ENCODE measurements around the gene AVPR2.
A peak's percentile ranks its signal among the peaks of the same experiment; 100 is the strongest.

Gene AVPR2

DNA sequence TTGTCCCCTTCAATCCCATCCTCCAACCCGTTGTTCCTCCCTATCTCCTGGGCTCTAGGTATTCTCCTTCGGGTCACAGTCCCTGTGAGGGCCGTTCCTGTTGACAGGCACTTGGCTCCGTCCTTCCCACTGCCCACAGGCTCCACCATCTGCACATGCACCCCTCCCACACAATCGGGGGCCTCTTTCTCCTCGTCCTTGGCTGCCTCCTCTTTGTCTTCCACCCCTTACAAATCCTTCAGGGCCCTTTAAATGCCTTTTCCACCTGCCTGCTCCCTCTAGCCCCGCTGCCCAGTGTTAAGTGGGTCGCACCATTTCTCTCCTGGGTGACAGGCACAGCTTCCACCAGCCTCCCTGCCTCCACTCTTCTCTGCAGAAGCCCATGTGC, 2.7 kb upstream of the AVPR2 start:
- peaks cover 12% of the 10 kb centered on the region for H3K27me3 ChIP-seq (ENCODE audit: control insufficient read depth, insufficient read depth, low read length)
- no peak overlapping the region for H3K4me3 ChIP-seq (ENCODE audit: low read length)
- no peaks in the 10 kb centered on the region for H3K4me1 ChIP-seq (ENCODE audit: control insufficient read depth, insufficient read depth, low read length)
- H3K27ac ChIP-seq (ENCODE audit: low read depth, low read length): no peak overlapping the region
- no peak overlapping the region for H3K9ac ChIP-seq (ENCODE audit: low read length)
- H3K36me3 ChIP-seq (ENCODE audit: control insufficient read depth, insufficient read depth, low read length): no peaks in the 10 kb centered on the region

DNA sequence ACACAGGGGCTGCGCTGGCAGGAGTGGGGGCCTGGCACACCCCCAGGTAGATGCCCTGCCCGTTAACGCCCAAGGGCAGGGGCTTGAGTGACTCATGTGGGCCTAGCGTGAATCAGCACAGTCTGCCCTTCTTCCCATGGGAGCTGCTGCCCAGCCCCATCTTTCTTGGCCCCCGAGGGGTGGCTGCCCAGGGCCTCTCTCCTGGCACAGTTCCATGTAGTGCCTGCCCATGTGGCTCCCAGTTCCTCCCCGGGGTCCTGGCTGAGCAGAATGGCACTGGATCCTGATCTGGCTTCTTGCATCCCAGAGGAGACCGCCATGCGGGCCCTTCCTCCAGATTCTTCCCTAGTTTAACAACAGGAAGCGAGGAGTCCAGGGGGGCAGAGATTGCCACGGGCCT, 2.1 kb upstream of the AVPR2 start:
- Histone ChIP-seq H3K27ac (ENCODE audit: low read depth, low read length) (no peak overlapping the region), H3K4me3 (ENCODE audit: low read length) (no peak overlapping the region), H3K4me1 (ENCODE audit: control insufficient read depth, insufficient read depth, low read length) (no peaks in the 10 kb centered on the region), H3K9ac (ENCODE audit: low read length) (no peak overlapping the region), H3K36me3 (ENCODE audit: control insufficient read depth, insufficient read depth, low read length) (no peaks in the 10 kb centered on the region), H3K27me3 (ENCODE audit: control insufficient read depth, insufficient read depth, low read length) (peaks cover 12% of the 10 kb centered on the region)

DNA sequence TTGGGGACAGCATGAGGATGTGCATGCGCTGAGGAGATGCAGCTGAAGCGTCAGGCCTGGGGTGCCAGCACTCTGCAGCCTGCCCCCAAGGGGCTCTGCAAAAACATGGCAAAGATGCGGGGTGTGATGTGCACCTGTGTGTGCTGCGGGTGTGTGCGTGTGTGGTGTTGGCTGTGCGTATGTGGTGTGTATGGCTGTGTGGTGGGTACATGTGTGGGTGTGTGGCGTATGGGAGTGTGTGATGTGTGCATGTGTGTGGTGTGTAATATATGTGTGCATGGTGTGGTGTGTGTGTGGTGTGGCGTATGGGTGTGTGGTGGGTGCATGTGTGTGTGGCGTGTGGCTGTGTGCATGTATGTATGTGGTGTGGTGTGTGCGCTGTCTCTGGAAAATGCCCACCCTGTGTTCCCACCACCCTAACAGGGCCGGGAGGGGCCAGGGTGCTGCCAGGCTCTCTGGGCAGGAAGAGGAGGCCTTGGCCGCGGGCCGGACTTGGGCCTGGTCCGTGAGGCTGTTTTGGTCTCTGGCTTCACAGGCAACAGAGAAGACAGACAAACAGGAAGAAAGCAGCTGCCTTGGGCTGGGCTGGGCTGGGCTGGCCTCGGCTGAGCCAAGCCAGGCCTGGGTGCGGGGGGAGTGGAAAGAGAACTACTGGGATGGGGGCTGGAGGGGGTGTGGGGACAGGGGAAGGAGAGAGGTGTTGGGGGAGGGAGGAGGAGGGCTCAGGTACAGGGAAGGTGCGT, 1.1 kb upstream of the AVPR2 start:
- H3K4me3 ChIP-seq (ENCODE audit: low read length): no peak overlapping the region
- H3K9ac ChIP-seq (ENCODE audit: low read length): no peak overlapping the region
- peak overlapping the region; percentile 15 for H3K27ac ChIP-seq (ENCODE audit: low read depth, low read length)
- peaks cover 9% of the 10 kb centered on the region for H3K27me3 ChIP-seq (ENCODE audit: control insufficient read depth, insufficient read depth, low read length)
- no peaks in the 10 kb centered on the region for H3K36me3 ChIP-seq (ENCODE audit: control insufficient read depth, insufficient read depth, low read length)
- no peaks in the 10 kb centered on the region for H3K4me1 ChIP-seq (ENCODE audit: control insufficient read depth, insufficient read depth, low read length)

DNA sequence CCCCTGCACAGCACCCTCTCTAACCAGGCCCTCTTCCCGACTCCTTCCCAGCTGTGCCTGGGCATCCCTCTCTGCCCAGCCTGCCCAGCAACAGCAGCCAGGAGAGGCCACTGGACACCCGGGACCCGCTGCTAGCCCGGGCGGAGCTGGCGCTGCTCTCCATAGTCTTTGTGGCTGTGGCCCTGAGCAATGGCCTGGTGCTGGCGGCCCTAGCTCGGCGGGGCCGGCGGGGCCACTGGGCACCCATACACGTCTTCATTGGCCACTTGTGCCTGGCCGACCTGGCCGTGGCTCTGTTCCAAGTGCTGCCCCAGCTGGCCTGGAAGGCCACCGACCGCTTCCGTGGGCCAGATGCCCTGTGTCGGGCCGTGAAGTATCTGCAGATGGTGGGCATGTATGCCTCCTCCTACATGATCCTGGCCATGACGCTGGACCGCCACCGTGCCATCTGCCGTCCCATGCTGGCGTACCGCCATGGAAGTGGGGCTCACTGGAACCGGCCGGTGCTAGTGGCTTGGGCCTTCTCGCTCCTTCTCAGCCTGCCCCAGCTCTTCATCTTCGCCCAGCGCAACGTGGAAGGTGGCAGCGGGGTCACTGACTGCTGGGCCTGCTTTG, 1.1 kb downstream of the AVPR2 start:
- Histone ChIP-seq H3K9ac (ENCODE audit: low read length) (no peak overlapping the region), H3K27ac (ENCODE audit: low read depth, low read length) (no peak overlapping the region), H3K4me3 (ENCODE audit: low read length) (no peak overlapping the region), H3K36me3 (ENCODE audit: control insufficient read depth, insufficient read depth, low read length) (no peaks in the 10 kb centered on the region), H3K4me1 (ENCODE audit: control insufficient read depth, insufficient read depth, low read length) (no peaks in the 10 kb centered on the region), H3K27me3 (ENCODE audit: control insufficient read depth, insufficient read depth, low read length) (peaks cover 9% of the 10 kb centered on the region)

DNA sequence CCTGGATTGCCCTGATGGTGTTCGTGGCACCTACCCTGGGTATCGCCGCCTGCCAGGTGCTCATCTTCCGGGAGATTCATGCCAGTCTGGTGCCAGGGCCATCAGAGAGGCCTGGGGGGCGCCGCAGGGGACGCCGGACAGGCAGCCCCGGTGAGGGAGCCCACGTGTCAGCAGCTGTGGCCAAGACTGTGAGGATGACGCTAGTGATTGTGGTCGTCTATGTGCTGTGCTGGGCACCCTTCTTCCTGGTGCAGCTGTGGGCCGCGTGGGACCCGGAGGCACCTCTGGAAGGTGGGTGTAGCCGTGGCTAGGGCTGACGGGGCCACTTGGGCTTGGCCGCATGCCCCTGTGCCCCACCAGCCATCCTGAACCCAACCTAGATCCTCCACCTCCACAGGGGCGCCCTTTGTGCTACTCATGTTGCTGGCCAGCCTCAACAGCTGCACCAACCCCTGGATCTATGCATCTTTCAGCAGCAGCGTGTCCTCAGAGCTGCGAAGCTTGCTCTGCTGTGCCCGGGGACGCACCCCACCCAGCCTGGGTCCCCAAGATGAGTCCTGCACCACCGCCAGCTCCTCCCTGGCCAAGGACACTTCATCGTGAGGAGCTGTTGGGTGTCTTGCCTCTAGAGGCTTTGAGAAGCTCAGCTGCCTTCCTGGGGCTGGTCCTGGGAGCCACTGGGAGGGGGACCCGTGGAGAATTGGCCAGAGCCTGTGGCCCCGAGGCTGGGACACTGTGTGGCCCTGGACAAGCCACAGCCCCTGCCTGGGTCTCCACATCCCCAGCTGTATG, 1.8 kb downstream of the AVPR2 start:
- no peak overlapping the region for H3K4me3 ChIP-seq (ENCODE audit: low read length)
- H3K4me1 ChIP-seq (ENCODE audit: control insufficient read depth, insufficient read depth, low read length): no peaks in the 10 kb centered on the region
- H3K27ac ChIP-seq (ENCODE audit: low read depth, low read length): no peak overlapping the region
- H3K9ac ChIP-seq (ENCODE audit: low read length): no peak overlapping the region
- H3K27me3 ChIP-seq (ENCODE audit: control insufficient read depth, insufficient read depth, low read length): peaks cover 9% of the 10 kb centered on the region
- H3K36me3 ChIP-seq (ENCODE audit: control insufficient read depth, insufficient read depth, low read length): no peaks in the 10 kb centered on the region

DNA sequence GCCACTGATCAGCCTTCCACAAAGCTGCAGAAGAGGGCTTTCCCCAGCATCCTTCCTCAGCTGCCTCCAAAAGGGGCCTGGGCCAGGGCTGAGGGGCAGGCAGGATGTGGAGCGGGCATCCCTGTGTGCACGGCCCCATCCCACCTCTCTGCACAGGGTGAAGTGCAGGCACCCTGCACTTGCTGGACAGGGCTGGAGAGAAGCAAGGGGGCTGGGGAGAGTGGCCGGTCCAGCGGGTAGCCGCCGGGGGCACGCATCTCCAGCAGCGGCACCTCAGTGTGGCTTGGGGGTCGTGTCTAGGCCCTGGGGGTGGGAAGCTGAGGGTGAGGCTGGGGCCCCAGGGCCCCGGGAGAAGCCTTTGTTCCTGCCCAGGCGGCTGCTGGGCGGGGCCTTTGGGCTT, 3.0 kb downstream of the AVPR2 start:
- peaks cover 9% of the 10 kb centered on the region for H3K27me3 ChIP-seq (ENCODE audit: control insufficient read depth, insufficient read depth, low read length)
- H3K36me3 ChIP-seq (ENCODE audit: control insufficient read depth, insufficient read depth, low read length): no peaks in the 10 kb centered on the region
- no peaks in the 10 kb centered on the region for H3K4me1 ChIP-seq (ENCODE audit: control insufficient read depth, insufficient read depth, low read length)
- H3K9ac ChIP-seq (ENCODE audit: low read length): no peak overlapping the region
- H3K4me3 ChIP-seq (ENCODE audit: low read length): no peak overlapping the region
- H3K27ac ChIP-seq (ENCODE audit: low read depth, low read length): no peak overlapping the region

DNA sequence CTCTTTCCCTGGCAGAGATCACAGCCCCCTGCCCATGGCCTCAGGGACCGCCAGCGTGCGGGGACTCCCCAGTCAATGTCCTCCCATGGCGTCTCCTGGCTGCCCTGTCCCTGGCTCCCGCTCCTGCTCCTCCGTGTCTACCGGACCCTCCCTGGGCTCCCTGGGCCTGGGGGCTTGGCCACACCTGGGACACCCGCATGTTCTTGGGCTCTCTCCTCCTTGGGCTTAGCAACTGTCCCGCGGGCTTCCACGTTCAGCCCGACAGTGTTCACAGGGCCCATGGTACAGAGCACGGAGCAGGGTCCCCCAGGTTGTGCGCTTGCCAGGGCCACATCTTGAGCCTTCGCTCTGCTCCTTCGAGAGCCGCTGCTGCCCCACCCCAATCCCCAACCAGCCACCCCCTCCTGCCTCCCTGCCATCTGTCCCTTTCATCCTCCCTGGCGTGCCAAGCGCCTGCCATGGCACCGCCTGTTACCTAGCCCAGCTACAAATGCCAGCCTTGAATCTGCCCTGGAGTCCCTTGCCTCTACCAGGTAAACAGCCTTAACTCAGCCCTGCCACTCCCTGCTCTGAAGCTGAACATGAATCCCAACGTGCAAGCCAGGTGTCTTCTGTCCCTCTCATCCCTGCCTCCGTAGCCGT, 3.9 kb downstream of the AVPR2 start:
- no peak overlapping the region for H3K9ac ChIP-seq (ENCODE audit: low read length)
- H3K4me1 ChIP-seq (ENCODE audit: control insufficient read depth, insufficient read depth, low read length): no peaks in the 10 kb centered on the region
- H3K36me3 ChIP-seq (ENCODE audit: control insufficient read depth, insufficient read depth, low read length): no peaks in the 10 kb centered on the region
- H3K4me3 ChIP-seq (ENCODE audit: low read length): no peak overlapping the region
- H3K27me3 ChIP-seq (ENCODE audit: control insufficient read depth, insufficient read depth, low read length): peaks cover 7% of the 10 kb centered on the region
- no peak overlapping the region for H3K27ac ChIP-seq (ENCODE audit: low read depth, low read length)

DNA sequence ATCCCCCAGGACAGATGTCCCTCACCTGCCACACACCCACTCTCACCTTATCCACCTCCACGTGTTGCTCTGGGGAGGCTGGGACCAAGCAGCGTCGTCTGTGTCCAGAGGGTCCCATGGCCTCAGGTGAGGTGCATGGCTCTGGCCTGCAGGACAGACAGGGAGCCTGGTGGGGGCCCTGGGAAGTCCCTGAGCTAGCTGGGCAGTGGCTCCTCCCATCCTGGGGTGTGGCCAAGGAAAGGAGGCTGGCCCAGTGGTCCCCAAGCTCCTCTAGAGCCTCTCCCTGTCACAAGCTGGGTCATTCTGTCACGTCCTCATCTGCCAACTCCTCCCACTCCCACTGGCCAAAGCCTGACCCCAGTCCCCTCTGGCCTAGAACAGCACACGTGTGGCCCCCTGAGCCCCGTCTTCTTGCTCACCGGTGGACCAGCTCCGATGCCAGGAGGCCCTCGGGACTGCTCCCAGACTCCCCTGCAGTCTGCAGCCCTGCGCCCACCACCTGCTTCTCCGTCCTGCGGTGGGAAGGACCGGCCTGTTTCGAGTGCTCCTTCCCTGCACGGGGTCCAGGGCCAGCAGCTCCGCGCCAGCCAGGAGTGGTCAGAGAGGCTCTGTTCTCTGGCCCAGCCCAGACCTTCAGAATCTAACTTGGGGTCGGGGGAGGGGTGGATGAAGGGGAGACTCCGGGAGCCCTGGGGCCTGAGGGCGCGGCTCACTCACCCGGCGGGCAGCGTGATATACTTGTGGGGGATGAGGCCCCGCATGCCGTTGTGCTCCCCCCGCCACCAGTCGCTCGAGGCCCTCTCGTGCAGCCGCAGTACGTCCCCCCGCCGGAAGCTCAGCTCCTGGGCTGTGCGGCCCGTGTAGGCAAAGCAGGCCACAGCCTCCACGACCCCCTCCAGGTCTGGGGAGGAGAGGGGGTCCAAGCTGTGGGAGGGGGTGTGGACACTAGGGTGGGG, 4.8 kb downstream of the AVPR2 start:
- Histone ChIP-seq H3K4me1 (ENCODE audit: control insufficient read depth, insufficient read depth, low read length) (no peaks in the 10 kb centered on the region), H3K27ac (ENCODE audit: low read depth, low read length) (no peak overlapping the region), H3K27me3 (ENCODE audit: control insufficient read depth, insufficient read depth, low read length) (peaks cover 9% of the 10 kb centered on the region), H3K9ac (ENCODE audit: low read length) (no peak overlapping the region), H3K36me3 (ENCODE audit: control insufficient read depth, insufficient read depth, low read length) (no peaks in the 10 kb centered on the region), H3K4me3 (ENCODE audit: low read length) (no peak overlapping the region)

DNA sequence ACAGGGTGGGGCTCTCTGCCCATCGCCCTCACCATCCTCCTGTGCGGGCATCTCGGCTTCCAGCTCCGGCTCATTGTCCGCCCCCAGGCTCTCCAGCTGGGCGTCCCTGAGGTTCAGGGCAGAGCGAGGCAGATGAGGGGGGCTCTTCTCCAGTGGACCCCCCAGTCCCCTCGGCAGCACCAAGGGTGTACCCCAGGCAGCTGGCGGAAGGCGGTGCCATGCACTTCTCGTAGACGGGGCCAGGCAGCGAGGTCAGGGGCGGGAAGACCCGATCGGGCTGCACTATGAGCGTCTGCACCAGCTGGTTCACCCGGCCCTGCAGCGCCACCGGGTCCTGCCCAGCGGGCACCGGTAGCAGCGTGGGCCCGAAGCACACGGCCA, 5.5 kb downstream of the AVPR2 start:
- H3K27me3 ChIP-seq (ENCODE audit: control insufficient read depth, insufficient read depth, low read length): peaks cover 9% of the 10 kb centered on the region
- H3K9ac ChIP-seq (ENCODE audit: low read length): no peak overlapping the region
- no peak overlapping the region for H3K27ac ChIP-seq (ENCODE audit: low read depth, low read length)
- no peaks in the 10 kb centered on the region for H3K36me3 ChIP-seq (ENCODE audit: control insufficient read depth, insufficient read depth, low read length)
- no peaks in the 10 kb centered on the region for H3K4me1 ChIP-seq (ENCODE audit: control insufficient read depth, insufficient read depth, low read length)
- no peak overlapping the region for H3K4me3 ChIP-seq (ENCODE audit: low read length)

DNA sequence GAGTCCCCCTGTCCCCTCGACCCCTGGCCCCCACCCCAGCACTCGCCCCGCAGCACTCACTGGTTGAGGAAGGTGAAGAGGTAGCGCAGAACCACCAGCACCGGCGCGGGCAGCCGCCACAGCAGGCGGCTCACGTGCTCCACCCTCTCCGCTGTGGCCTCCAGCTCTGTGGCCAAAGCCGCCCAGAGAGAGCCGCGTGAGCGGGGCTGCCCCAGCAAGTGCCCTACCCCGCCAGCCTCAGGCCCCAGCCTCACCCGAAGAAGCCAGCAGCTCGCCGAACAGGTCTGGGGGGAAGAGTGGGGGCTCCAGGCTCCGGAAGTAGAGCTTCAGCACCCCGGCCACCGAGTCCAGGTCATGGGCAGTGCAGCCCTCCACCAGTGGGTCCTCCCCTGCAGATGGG, 6.0 kb downstream of the AVPR2 start:
- no peaks in the 10 kb centered on the region for H3K4me1 ChIP-seq (ENCODE audit: control insufficient read depth, insufficient read depth, low read length)
- H3K27me3 ChIP-seq (ENCODE audit: control insufficient read depth, insufficient read depth, low read length): peaks cover 9% of the 10 kb centered on the region
- H3K4me3 ChIP-seq (ENCODE audit: low read length): no peak overlapping the region
- no peak overlapping the region for H3K9ac ChIP-seq (ENCODE audit: low read length)
- no peaks in the 10 kb centered on the region for H3K36me3 ChIP-seq (ENCODE audit: control insufficient read depth, insufficient read depth, low read length)
- no peak overlapping the region for H3K27ac ChIP-seq (ENCODE audit: low read depth, low read length)

DNA sequence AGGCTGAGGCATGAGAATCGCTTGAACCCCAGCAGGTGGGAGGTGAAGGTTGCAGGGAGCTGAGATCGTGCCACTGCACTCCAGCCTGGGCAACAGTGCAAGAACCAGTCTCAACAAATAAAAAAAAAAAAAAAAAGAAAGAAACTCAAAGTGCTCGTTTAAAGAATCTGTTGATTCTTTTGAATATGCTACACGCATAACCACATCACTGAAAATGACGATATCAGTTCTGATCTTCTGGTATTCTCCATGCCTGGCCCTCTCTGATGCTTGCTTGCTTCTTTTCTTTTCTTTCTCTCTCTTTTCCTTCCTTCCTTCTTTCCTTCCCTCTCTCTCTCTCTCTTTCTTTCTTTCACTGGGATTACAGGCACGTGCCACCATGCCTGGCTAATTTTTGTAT, 7.3 kb downstream of the AVPR2 start:
- H3K27ac ChIP-seq (ENCODE audit: low read depth, low read length): no peak overlapping the region
- no peaks in the 10 kb centered on the region for H3K36me3 ChIP-seq (ENCODE audit: control insufficient read depth, insufficient read depth, low read length)
- no peaks in the 10 kb centered on the region for H3K4me1 ChIP-seq (ENCODE audit: control insufficient read depth, insufficient read depth, low read length)
- peaks cover 4% of the 10 kb centered on the region for H3K27me3 ChIP-seq (ENCODE audit: control insufficient read depth, insufficient read depth, low read length)
- no peak overlapping the region for H3K9ac ChIP-seq (ENCODE audit: low read length)
- no peak overlapping the region for H3K4me3 ChIP-seq (ENCODE audit: low read length)

Data from rectal smooth muscle tissue (tissue), 1 donor.